SK-N-SH treated with all-trans-retinoic acid at 6 μM for 48 hours (cell line): ENCODE data around the gene TGM5.
"Not testable (repeated sequence)": the region's sequence is repeated elsewhere in the genome, so short reads cannot be mapped to it uniquely, and the experiment has no call there.

ENCODE experiments used
- ATAC-seq: fragments of 200-7000 bp; cut with Tn5 transposase; 3 replicates; pipeline ENCODE4 v1.9.1; 2020; ENCODE audit warnings: mild to moderate bottlenecking, moderate library complexity
- BACH2 ChIP-seq: fragments of 250-450 bp; sonication (Bioruptor Pico); IDR thresholded peaks from 2 replicates; pipeline ENCODE4 v1.9.0; 2021; ENCODE audit warnings: mild to moderate bottlenecking, borderline replicate concordance
- CSRNP3 ChIP-seq: fragments of 250-450 bp; sonication (Bioruptor Pico); IDR thresholded peaks from 2 replicates; pipeline ENCODE4 v1.5.1; 2021; ENCODE audit warnings: mild to moderate bottlenecking, moderate library complexity
- ESRRG ChIP-seq: fragments of 250-450 bp; sonication (Bioruptor Pico); IDR thresholded peaks from 2 replicates; pipeline ENCODE4 v1.6.1; 2021; ENCODE audit warnings: mild to moderate bottlenecking
- GLIS3 ChIP-seq: fragments of 250-450 bp; sonication (Bioruptor Pico); IDR thresholded peaks from 2 replicates; pipeline ENCODE4 v1.5.0; 2020; ENCODE audit warnings: mild to moderate bottlenecking, moderate library complexity
- ISL1 ChIP-seq: fragments of 250-450 bp; sonication (Bioruptor Pico); IDR thresholded peaks from 2 replicates; pipeline ENCODE4 v2.1.2; 2022; ENCODE audit warnings: mild to moderate bottlenecking, moderate library complexity
- OSR1 ChIP-seq: fragments of 250-450 bp; sonication (Bioruptor Pico); IDR thresholded peaks from 2 replicates; pipeline ENCODE4 v1.8.0; 2022; ENCODE audit warnings: moderate library complexity, mild to moderate bottlenecking, inconsistent platforms
- PPARA ChIP-seq: fragments of 250-450 bp; sonication (Bioruptor Pico); IDR thresholded peaks from 2 replicates; pipeline ENCODE4 v1.5.0; 2020; ENCODE audit warnings: mild to moderate bottlenecking, borderline replicate concordance
- RARB ChIP-seq: fragments of 250-450 bp; sonication (Bioruptor Pico); IDR thresholded peaks from 2 replicates; pipeline ENCODE4 v1.8.0; 2021; ENCODE audit warnings: mild to moderate bottlenecking, moderate library complexity
- SNAI2 ChIP-seq: fragments of 250-450 bp; sonication (Bioruptor Pico); IDR thresholded peaks from 2 replicates; pipeline ENCODE4 v1.5.0; 2020; ENCODE audit warnings: mild to moderate bottlenecking, moderate library complexity
- TCF4 ChIP-seq: fragments of 250-450 bp; sonication (Bioruptor Pico); IDR thresholded peaks from 2 replicates; pipeline ENCODE4 v1.8.0; 2021; ENCODE audit warnings: mild to moderate bottlenecking, moderate library complexity, borderline replicate concordance
- TOX ChIP-seq: fragments of 250-450 bp; sonication (Bioruptor Pico); IDR thresholded peaks from 2 replicates; pipeline ENCODE4 v1.8.0; 2021; ENCODE audit warnings: mild to moderate bottlenecking, moderate library complexity, borderline replicate concordance
- ZC3H10 ChIP-seq: fragments of 250-450 bp; sonication (Bioruptor Pico); IDR thresholded peaks from 2 replicates; pipeline ENCODE4 v1.5.1; 2021; ENCODE audit warnings: mild to moderate bottlenecking, moderate library complexity
- ZFP3 ChIP-seq: fragments of 250-450 bp; sonication (Bioruptor Pico); IDR thresholded peaks from 2 replicates; pipeline ENCODE4 v1.5.0; 2020; ENCODE audit warnings: mild to moderate bottlenecking, moderate library complexity
- ZFP30 ChIP-seq: fragments of 450-650 bp; formaldehyde crosslinking; IDR thresholded peaks from 2 replicates; pipeline ENCODE4 v1.5.0; 2022; ENCODE audit warnings: mild to moderate bottlenecking, moderate library complexity
- ZNF565 ChIP-seq: fragments of 450-650 bp; formaldehyde crosslinking; conservative IDR thresholded peaks from 2 replicates; pipeline ENCODE4 v1.5.0; 2020; ENCODE audit warnings: low read depth, mild to moderate bottlenecking, moderate library complexity
- ZNF8 ChIP-seq: fragments of 450-650 bp; formaldehyde crosslinking; IDR thresholded peaks from 2 replicates; pipeline ENCODE4 v1.5.0; 2020; ENCODE audit warnings: mild to moderate bottlenecking, moderate library complexity
- TF ChIP-seq, protein P1 (sequence below): fragments of 250-450 bp; sonication (Bioruptor Pico); IDR thresholded peaks from 2 replicates; pipeline ENCODE4 v1.8.0; 2021; ENCODE audit warnings: low read depth, mild to moderate bottlenecking, moderate library complexity, borderline replicate concordance
- TF ChIP-seq, protein P2 (sequence below): fragments of 250-450 bp; sonication (Bioruptor Pico); IDR thresholded peaks from 2 replicates; pipeline ENCODE4 v1.5.0; 2020; ENCODE audit warnings: mild to moderate bottlenecking, moderate library complexity

The TGM5 gene

GRCh38 chr15:43276563-43277200, 10.0 kb upstream of the TGM5 start:
- TF ChIP-seq ZNF565 (CRISPR knock-in tag) (no peak), PPARA (no peak), ESRRG (CRISPR knock-in tag) (no peak), TOX (CRISPR knock-in tag) (no peak), SNAI2 (no peak), ZFP30 (CRISPR knock-in tag) (no peak), OSR1 (CRISPR knock-in tag) (no peak)
- no peak for ATAC-seq

DNA sequence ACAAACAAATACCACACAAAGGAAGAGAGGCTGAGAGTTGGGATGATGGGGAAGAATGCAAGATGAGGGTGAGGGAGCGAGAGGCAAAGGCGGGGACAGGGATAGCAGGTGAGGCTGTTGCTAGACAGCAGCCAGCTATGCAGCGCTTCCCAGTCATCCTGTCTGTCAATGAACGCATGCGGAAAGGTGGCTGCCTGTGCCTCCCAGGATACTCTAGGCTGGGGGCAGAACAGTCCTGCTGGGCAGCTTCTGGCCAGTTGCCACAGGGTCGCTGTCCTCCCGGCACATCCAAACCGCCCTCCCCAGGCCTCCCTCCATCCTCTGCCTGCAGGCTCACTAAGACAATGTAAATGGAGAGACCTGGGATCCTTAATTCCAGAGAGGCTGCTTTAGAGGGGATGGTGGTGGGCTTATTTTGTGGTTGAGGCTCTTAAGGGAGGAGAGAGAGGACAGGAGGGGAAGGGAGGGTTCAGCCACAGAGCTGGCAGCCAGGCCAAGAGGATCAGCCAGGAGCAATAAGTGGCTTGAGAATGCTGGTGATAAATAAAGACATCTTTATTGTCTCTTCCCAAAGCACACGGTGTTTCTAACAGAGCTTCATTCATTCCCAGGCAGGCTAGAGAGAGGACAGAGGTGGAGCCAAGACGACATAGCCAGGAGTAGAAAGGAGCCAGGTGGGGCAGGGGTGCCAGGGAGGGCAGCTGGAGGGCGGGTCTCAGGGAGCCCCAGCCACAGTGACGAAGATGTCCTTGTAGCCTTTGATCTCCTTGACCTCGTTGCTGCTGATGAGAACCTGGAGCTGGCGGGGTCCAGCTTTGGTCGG, 9.2 kb upstream of the TGM5 start:
- no peak for ATAC-seq
- TF ChIP-seq ZNF565 (CRISPR knock-in tag) (no peak), TCF4 (CRISPR knock-in tag) (no peak), PPARA (no peak), SNAI2 (no peak), OSR1 (CRISPR knock-in tag) (no peak), GLIS3 (no peak), CSRNP3 (CRISPR knock-in tag) (no peak), BACH2 (CRISPR knock-in tag) (no peak), ZFP3 (CRISPR knock-in tag) (no peak)
- TF ChIP-seq, protein P1, sequence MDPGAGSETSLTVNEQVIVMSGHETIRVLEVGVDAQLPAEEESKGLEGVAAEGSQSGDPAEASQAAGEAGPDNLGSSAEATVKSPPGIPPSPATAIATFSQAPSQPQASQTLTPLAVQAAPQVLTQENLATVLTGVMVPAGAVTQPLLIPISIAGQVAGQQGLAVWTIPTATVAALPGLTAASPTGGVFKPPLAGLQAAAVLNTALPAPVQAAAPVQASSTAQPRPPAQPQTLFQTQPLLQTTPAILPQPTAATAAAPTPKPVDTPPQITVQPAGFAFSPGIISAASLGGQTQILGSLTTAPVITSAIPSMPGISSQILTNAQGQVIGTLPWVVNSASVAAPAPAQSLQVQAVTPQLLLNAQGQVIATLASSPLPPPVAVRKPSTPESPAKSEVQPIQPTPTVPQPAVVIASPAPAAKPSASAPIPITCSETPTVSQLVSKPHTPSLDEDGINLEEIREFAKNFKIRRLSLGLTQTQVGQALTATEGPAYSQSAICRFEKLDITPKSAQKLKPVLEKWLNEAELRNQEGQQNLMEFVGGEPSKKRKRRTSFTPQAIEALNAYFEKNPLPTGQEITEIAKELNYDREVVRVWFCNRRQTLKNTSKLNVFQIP (CRISPR knock-in tag) = no peak

DNA sequence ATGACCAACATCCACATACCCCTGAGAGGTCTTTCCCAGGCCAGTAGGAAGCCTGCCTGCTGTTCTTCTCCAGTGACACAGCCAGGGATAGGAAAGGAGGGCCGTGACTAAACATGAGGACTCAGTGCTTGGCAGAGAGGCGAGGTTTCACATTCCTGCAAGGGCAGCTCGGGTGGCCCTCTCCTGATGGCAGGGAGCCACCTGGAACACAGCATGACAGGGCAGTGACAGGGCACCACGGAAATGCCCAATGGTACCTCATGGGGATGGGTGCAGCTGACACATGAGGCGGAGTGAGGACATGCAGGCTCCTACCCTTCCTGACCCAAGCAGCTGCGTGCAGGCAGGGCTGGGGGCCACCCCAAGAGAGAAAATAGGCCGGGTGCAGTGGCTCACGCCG, 7.4 kb upstream of the TGM5 start:
- TF ChIP-seq ZNF565 (CRISPR knock-in tag) = no peak

DNA sequence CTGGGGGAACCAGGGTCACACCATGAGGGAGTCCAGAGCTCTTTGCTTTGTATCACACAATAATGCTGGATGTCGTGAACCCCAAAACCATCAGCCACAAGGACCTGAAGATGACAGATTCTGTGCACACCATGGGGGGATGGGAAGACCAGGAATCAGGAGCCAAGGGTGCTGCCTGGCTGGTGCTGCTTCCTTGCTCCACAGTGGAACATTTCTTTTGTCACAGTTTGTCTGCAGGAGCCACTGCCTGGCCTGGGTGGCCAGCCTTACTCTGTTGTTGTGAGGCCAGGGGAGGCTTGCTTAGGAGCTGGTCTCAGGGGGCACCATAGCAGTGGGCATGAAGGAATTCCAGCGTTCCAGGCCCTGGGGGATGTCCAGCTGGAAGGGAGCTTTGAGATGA, 6.5 kb upstream of the TGM5 start:
- TF ChIP-seq ZNF565 (CRISPR knock-in tag) (no peak), CSRNP3 (CRISPR knock-in tag) (no peak), OSR1 (CRISPR knock-in tag) (no peak), PPARA (no peak), ZNF8 (CRISPR knock-in tag) (no peak), TCF4 (CRISPR knock-in tag) (no peak), RARB (CRISPR knock-in tag) (no peak), TOX (CRISPR knock-in tag) (no peak)
- TF ChIP-seq, protein P1 (CRISPR knock-in tag) = no peak
- TF ChIP-seq, all 23 proteins: peak for 0
- no peak for ATAC-seq

More for the DNA sequence above, 7.4 kb upstream of the TGM5 start:
- no peak; the same call in 2 of the 3 replicates for ATAC-seq

DNA sequence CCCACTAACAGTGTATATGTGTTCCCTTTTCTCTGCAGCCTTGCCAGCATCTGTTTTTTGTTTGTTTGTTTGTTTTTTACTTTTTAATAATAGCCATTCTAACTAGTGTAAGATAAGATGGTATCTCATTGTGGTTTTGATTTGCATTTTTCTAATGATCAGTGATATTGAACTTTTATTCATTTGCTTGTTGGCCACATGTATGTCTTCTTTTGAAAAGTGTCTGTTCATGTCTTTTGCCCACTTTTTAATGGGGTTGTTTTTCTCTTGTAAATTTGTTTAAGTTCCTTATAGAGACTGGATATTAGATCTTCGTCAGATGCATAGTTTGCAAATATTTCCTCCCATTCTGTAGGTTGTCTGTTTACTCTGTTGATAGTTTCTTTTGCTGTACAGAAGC, 5.2 kb upstream of the TGM5 start:
- ATAC-seq = not testable (repeated sequence)

DNA sequence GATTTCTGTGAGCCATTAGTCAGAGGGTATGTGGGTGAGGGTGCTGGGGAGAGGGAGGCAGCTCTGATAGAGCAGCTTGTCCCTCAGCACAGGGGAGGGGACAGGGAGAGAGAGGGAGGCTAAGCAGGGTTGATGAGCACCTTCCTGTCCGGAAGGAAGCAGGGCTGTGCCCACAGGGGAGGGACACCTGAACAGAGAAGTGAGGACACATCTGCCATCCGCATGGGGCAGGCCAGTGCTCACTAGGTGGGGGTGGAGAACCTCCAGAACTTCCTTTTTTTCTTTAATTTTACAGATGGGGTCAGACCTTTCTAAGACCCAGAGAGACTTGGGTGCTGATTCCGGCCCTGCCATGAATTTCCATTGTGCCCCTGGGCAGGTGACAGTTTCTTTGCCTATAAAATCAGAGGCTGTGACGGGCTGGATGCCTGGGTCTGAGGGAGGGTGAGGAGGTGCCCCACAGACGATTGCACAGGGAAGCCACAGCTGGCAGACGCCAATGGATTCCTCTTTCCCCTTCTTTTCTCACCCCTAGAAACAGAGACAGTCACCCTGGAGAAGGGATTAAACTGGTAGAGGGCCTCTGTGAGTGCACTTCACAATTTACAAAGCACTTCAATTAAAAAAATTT, 4.1 kb upstream of the TGM5 start:
- no peak for TF ChIP-seq BACH2 (CRISPR knock-in tag)
- no peak for TF ChIP-seq ZC3H10 (CRISPR knock-in tag)
- no peak for TF ChIP-seq GLIS3
- TF ChIP-seq OSR1 (CRISPR knock-in tag) = no peak
- no peak for TF ChIP-seq ISL1 (CRISPR knock-in tag)
- TF ChIP-seq, protein P2, sequence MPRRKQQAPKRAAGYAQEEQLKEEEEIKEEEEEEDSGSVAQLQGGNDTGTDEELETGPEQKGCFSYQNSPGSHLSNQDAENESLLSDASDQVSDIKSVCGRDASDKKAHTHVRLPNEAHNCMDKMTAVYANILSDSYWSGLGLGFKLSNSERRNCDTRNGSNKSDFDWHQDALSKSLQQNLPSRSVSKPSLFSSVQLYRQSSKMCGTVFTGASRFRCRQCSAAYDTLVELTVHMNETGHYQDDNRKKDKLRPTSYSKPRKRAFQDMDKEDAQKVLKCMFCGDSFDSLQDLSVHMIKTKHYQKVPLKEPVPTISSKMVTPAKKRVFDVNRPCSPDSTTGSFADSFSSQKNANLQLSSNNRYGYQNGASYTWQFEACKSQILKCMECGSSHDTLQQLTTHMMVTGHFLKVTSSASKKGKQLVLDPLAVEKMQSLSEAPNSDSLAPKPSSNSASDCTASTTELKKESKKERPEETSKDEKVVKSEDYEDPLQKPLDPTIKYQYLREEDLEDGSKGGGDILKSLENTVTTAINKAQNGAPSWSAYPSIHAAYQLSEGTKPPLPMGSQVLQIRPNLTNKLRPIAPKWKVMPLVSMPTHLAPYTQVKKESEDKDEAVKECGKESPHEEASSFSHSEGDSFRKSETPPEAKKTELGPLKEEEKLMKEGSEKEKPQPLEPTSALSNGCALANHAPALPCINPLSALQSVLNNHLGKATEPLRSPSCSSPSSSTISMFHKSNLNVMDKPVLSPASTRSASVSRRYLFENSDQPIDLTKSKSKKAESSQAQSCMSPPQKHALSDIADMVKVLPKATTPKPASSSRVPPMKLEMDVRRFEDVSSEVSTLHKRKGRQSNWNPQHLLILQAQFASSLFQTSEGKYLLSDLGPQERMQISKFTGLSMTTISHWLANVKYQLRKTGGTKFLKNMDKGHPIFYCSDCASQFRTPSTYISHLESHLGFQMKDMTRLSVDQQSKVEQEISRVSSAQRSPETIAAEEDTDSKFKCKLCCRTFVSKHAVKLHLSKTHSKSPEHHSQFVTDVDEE (CRISPR knock-in tag) = no peak
- TF ChIP-seq ESRRG (CRISPR knock-in tag) = no peak
- TF ChIP-seq ZNF565 (CRISPR knock-in tag) = no peak
- TF ChIP-seq ZFP30 (CRISPR knock-in tag) = no peak
- TF ChIP-seq SNAI2 = no peak
- TF ChIP-seq ZFP3 (CRISPR knock-in tag) = no peak
- no peak for TF ChIP-seq RARB (CRISPR knock-in tag)
- TF ChIP-seq ZNF8 (CRISPR knock-in tag) = no peak
- no peak for ATAC-seq
